ENCODE data around the gene UMAD1.

GRCh38 chr7:7746458-7746857, 105.9 kb downstream of the UMAD1 start:
- no peak for TF ChIP-seq CTCF (IDR thresholded peaks at IDR 0.05)
- no peak for TF ChIP-seq POLR2A (IDR thresholded peaks at IDR 0.05)

Data from thyroid gland (tissue), 4 donors.